OCI-LY3 (cell line): ENCODE results near the gene PRKCQ.

ENCODE experiments used
- H2AFZ ChIP-seq: fragments of 200-600, 300-600 bp; shearing (Covaris generic); 2 replicates; pipeline ENCODE4 v1.6.0; 2014; ENCODE audit warnings: antibody characterized with exemption, low read depth, low read length
- H3K27ac ChIP-seq: fragments of 200-600, 300-600 bp; sonication (generic); 2 replicates; pipeline ENCODE4 v1.5.1; 2014; ENCODE audit warnings: mild to moderate bottlenecking, low read length, moderate library complexity, mixed read lengths
- H3K27me3 ChIP-seq: fragments of 200-600, 300-600 bp; sonication (generic); 2 replicates; pipeline ENCODE4 v1.6.1; 2014; ENCODE audit warnings: low read depth, low read length, mixed read lengths
- H3K36me3 ChIP-seq: fragments of 200-600, 300-600 bp; sonication (generic); replicated peaks from 2 replicates; pipeline ENCODE3; 2014; ENCODE audit warnings: low read depth, low read length, mixed read lengths
- H3K4me1 ChIP-seq: fragments of 300-600, 200-600 bp; sonication (generic); 2 replicates; pipeline ENCODE4 v1.6.1; 2014; ENCODE audit warnings: low read length, mixed read lengths
- H3K4me2 ChIP-seq: fragments of 200-600, 300-600 bp; sonication (generic); 2 replicates; pipeline ENCODE4 v1.6.1; 2014; ENCODE audit warnings: low read length, mixed read lengths
- H3K4me3 ChIP-seq: fragments of 300-600, 200-600 bp; sonication (generic); 2 replicates; pipeline ENCODE4 v1.5.1; 2014; ENCODE audit warnings: antibody characterized with exemption, mild to moderate bottlenecking, low read length, moderate library complexity
- H3K79me2 ChIP-seq: fragments of 300-600, 200-600 bp; shearing (Covaris generic); 2 replicates; pipeline ENCODE4 v1.6.1; 2014; ENCODE audit warnings: mild to moderate bottlenecking, low read length, mixed read lengths
- H3K9ac ChIP-seq: fragments of 300-600, 200-600 bp; shearing (Covaris generic); 2 replicates; pipeline ENCODE4 v1.6.0; 2014; ENCODE audit warnings: mild to moderate bottlenecking, low read length, moderate library complexity
- H3K9me3 ChIP-seq: fragments of 200-600, 300-600 bp; shearing (Covaris generic); 2 replicates; pipeline ENCODE4 v1.6.1; 2014; ENCODE audit warnings: low read length, mixed read lengths; ENCODE audit not compliant: insufficient read depth
- H4K20me1 ChIP-seq: fragments of 200-600, 300-600 bp; sonication (generic); 2 replicates; pipeline ENCODE4 v1.6.1; 2016; ENCODE audit warnings: low read length, mixed read lengths; ENCODE audit not compliant: insufficient read depth
- CTCF ChIP-seq: fragments of 200-600, 300-600 bp; sonication (generic); IDR thresholded peaks from 2 replicates; pipeline ENCODE4 v1.5.1; 2014; ENCODE audit warnings: antibody characterized with exemption, low read length, low read depth
- EZH2phosphoT487 ChIP-seq: fragments of 200-600 bp; shearing (Covaris generic); IDR thresholded peaks from 2 replicates; pipeline ENCODE4 v1.6.1; 2018; ENCODE audit warnings: antibody characterized with exemption, mixed run types, low read depth

PRKCQ gene

GRCh38 chr10:6505300-6505699 is 74.8 kb downstream of the PRKCQ start:
- Histone ChIP-seq H3K27me3 (peaks cover 22% of the 10 kb centered on the region), H3K79me2 (no peaks in the 10 kb centered on the region), H3K27ac (no peak overlapping the region), H3K4me3 (no peak overlapping the region), H2AFZ (no peak overlapping the region), H3K36me3 (no peaks in the 10 kb centered on the region), H3K9ac (no peak overlapping the region), H3K4me2 (no peak overlapping the region), H3K9me3 (no peaks in the 10 kb centered on the region), H4K20me1 (no peaks in the 10 kb centered on the region), H3K4me1 (peaks cover 12% of the 10 kb centered on the region)
- TF ChIP-seq EZH2phosphoT487 (no peak), CTCF (no peak)

- H3K9me3 ChIP-seq: no peaks in the 10 kb centered on the region
- H3K4me1 ChIP-seq: peaks cover 12% of the 10 kb centered on the region
- peaks cover 27% of the 10 kb centered on the region for H3K27me3 ChIP-seq
- no peak overlapping the region for H3K4me3 ChIP-seq
- no peaks in the 10 kb centered on the region for H3K36me3 ChIP-seq
- H3K4me2 ChIP-seq: no peak overlapping the region
- H4K20me1 ChIP-seq: no peaks in the 10 kb centered on the region
- TF ChIP-seq CTCF (no peak), EZH2phosphoT487 (no peak)
- H2AFZ ChIP-seq: no peak overlapping the region
- H3K9ac ChIP-seq: no peak overlapping the region
- H3K27ac ChIP-seq: no peak overlapping the region
- no peaks in the 10 kb centered on the region for H3K79me2 ChIP-seq
Observed at GRCh38 chr10:6504296-6504695, 75.8 kb downstream of the PRKCQ start.

GRCh38 chr10:6503171-6503570 is 76.9 kb downstream of the PRKCQ start:
- no peak overlapping the region for H3K27ac ChIP-seq
- H3K4me1 ChIP-seq: peaks cover 12% of the 10 kb centered on the region
- no peak overlapping the region for H2AFZ ChIP-seq
- no peaks in the 10 kb centered on the region for H3K9me3 ChIP-seq
- peaks cover 39% of the 10 kb centered on the region for H3K27me3 ChIP-seq
- no peaks in the 10 kb centered on the region for H4K20me1 ChIP-seq
- no peak overlapping the region for H3K9ac ChIP-seq
- TF ChIP-seq CTCF (no peak), EZH2phosphoT487 (no peak)
- no peak overlapping the region for H3K4me3 ChIP-seq
- no peaks in the 10 kb centered on the region for H3K79me2 ChIP-seq
- H3K36me3 ChIP-seq: no peaks in the 10 kb centered on the region
- H3K4me2 ChIP-seq: no peak overlapping the region

GRCh38 chr10:6501931-6502330 is 78.1 kb downstream of the PRKCQ start:
- TF ChIP-seq EZH2phosphoT487: no peak
- no peak for TF ChIP-seq CTCF
- H2AFZ ChIP-seq: no peak overlapping the region
- H3K27ac ChIP-seq: no peak overlapping the region
- H4K20me1 ChIP-seq: no peaks in the 10 kb centered on the region
- no peak overlapping the region for H3K4me2 ChIP-seq
- no peaks in the 10 kb centered on the region for H3K9me3 ChIP-seq
- H3K36me3 ChIP-seq: no peaks in the 10 kb centered on the region
- peaks cover 40% of the 10 kb centered on the region for H3K27me3 ChIP-seq
- H3K9ac ChIP-seq: no peak overlapping the region
- no peaks in the 10 kb centered on the region for H3K79me2 ChIP-seq
- no peak overlapping the region for H3K4me3 ChIP-seq
- H3K4me1 ChIP-seq: peaks cover 3% of the 10 kb centered on the region
